Immature natural killer cell (primary cell): ENCODE results near the gene LURAP1L. TPM values are rescaled to one million over a fixed set of nuclear protein-coding genes. Genes with fewer than 3 reads are reported as not detected.

Experiments used
- DNase-seq, 3 donors: peaks; one replicate each; pipeline ENCODE4 v3.0.0; 2022; ENCODE audit warnings: mixed read lengths in 1 of 3
- H3K27ac Mint-ChIP-seq, 6 donors: one replicate each; pipeline ENCODE4 v1.8.0; 2020; ENCODE audit warnings: mixed read lengths in 6 of 6, mild to moderate bottlenecking in 5 of 6, inconsistent platforms in 4 of 6, moderate library complexity in 3 of 6
- H3K27me3 Mint-ChIP-seq, 3 donors: one replicate each; pipeline ENCODE4 v1.8.0; 2020 to 2021; ENCODE audit warnings: low read depth in 3 of 3, mild to moderate bottlenecking in 3 of 3, mixed read lengths in 3 of 3, moderate library complexity in 3 of 3, inconsistent platforms in 1 of 3
- H3K36me3 Mint-ChIP-seq, 3 donors: one replicate each; pipeline ENCODE4 v1.8.0; 2020; ENCODE audit warnings: mixed read lengths in 3 of 3, inconsistent platforms in 2 of 3, mild to moderate bottlenecking in 2 of 3
- H3K4me1 Mint-ChIP-seq, 2 donors: one replicate each; pipeline ENCODE4 v1.8.0; 2020; ENCODE audit warnings: inconsistent platforms in 2 of 2, mild to moderate bottlenecking in 2 of 2, mixed read lengths in 2 of 2, moderate library complexity in 1 of 2
- H3K4me3 Mint-ChIP-seq, 5 donors: one replicate each; pipeline ENCODE4 v1.8.0; 2020; ENCODE audit warnings: mild to moderate bottlenecking in 5 of 5, mixed read lengths in 5 of 5, inconsistent platforms in 3 of 5, moderate library complexity in 3 of 5
- H3K9me3 Mint-ChIP-seq, 6 donors: one replicate each; pipeline ENCODE4 v1.8.0; 2020; ENCODE audit warnings: mild to moderate bottlenecking in 6 of 6, mixed read lengths in 6 of 6, inconsistent platforms in 4 of 6, moderate library complexity in 3 of 6
- polyA plus RNA-seq, 3 donors: library from polyadenylated mRNA; unstranded; fragments of 300-500 nt; fragmentation: Illumina TruSeq; gene quantifications; one replicate each; pipeline ENCODE4 v1.2.3, GENCODE V29; 2021

The LURAP1L gene
- polyA plus RNA-seq, 3 donors from 2014 or later = not detected

GRCh38 chr9:12833701-12834100 is 58.9 kb downstream of the LURAP1L start:
- no peak for DNase-seq
- Mint-ChIP-seq H3K27me3 (peaks cover 0 to 4% (median 0%) of the 10 kb centered on the region in 3 donors), H3K9me3 (peaks cover 11 to 52% (median 25%) of the 10 kb centered on the region in 6 donors), H3K4me3 (no peak overlapping the region), H3K36me3 (no peaks in the 10 kb centered on the region), H3K27ac (no peak overlapping the region), H3K4me1 (no peaks in the 10 kb centered on the region)

GRCh38 chr9:12838546-12838945 is 63.7 kb downstream of the LURAP1L start:
- DNase-seq = no peak
- H3K9me3 Mint-ChIP-seq = peaks cover 12 to 61% (median 36%) of the 10 kb centered on the region in 6 donors
- H3K36me3 Mint-ChIP-seq = no peaks in the 10 kb centered on the region
- no peak overlapping the region for H3K27ac Mint-ChIP-seq
- no peaks in the 10 kb centered on the region for H3K4me1 Mint-ChIP-seq
- H3K27me3 Mint-ChIP-seq = peaks cover 0 to 4% (median 0%) of the 10 kb centered on the region in 3 donors
- H3K4me3 Mint-ChIP-seq = no peak overlapping the region

GRCh38 chr9:12843735-12844134 is 68.9 kb downstream of the LURAP1L start:
- DNase-seq = no peak
- Mint-ChIP-seq H3K9me3 (peaks cover 4 to 43% (median 23%) of the 10 kb centered on the region in 6 donors), H3K4me1 (no peaks in the 10 kb centered on the region), H3K27ac (no peak overlapping the region), H3K36me3 (no peaks in the 10 kb centered on the region), H3K27me3 (peaks cover 0 to 3% (median 0%) of the 10 kb centered on the region in 3 donors), H3K4me3 (no peak overlapping the region)

GRCh38 chr9:12846035-12846434 is 71.2 kb downstream of the LURAP1L start:
- H3K27me3 Mint-ChIP-seq = peaks cover 0 to 3% (median 0%) of the 10 kb centered on the region in 3 donors
- no peaks in the 10 kb centered on the region for H3K36me3 Mint-ChIP-seq
- H3K27ac Mint-ChIP-seq = no peak overlapping the region
- H3K4me1 Mint-ChIP-seq = no peaks in the 10 kb centered on the region
- no peak for DNase-seq
- H3K4me3 Mint-ChIP-seq = no peak overlapping the region
- peaks cover 6 to 49% (median 19%) of the 10 kb centered on the region in 6 donors for H3K9me3 Mint-ChIP-seq

GRCh38 chr9:12847561-12847960 is 72.7 kb downstream of the LURAP1L start:
- Mint-ChIP-seq H3K9me3 (peaks cover 8 to 47% (median 14%) of the 10 kb centered on the region in 6 donors), H3K4me3 (no peak overlapping the region)

GRCh38 chr9:12849486-12850003 is 74.7 kb downstream of the LURAP1L start:
- Mint-ChIP-seq H3K4me1 (no peaks in the 10 kb centered on the region), H3K4me3 (no peak overlapping the region), H3K27me3 (peaks cover 0 to 3% (median 0%) of the 10 kb centered on the region in 3 donors), H3K36me3 (no peaks in the 10 kb centered on the region), H3K27ac (no peak overlapping the region), H3K9me3 (peaks cover 7 to 44% (median 12%) of the 10 kb centered on the region in 6 donors)
- no peak for DNase-seq

More at GRCh38 chr9:12847561-12847960, 72.7 kb downstream of the LURAP1L start:
- Mint-ChIP-seq H3K36me3 (no peaks in the 10 kb centered on the region), H3K4me1 (no peaks in the 10 kb centered on the region), H3K27me3 (peaks cover 0 to 3% (median 0%) of the 10 kb centered on the region in 3 donors), H3K27ac (no peak overlapping the region)
- DNase-seq = no peak

GRCh38 chr9:12851341-12852090 is 76.7 kb downstream of the LURAP1L start:
- DNase-seq = no peak
- no peak overlapping the region for H3K27ac Mint-ChIP-seq
- H3K9me3 Mint-ChIP-seq = peaks cover 9 to 59% (median 14%) of the 10 kb centered on the region in 6 donors
- H3K36me3 Mint-ChIP-seq = no peaks in the 10 kb centered on the region
- H3K4me1 Mint-ChIP-seq = no peaks in the 10 kb centered on the region
- H3K27me3 Mint-ChIP-seq = peaks cover 0 to 3% (median 0%) of the 10 kb centered on the region in 3 donors
- H3K4me3 Mint-ChIP-seq = no peak overlapping the region

- Mint-ChIP-seq H3K27me3 (no peaks in the 10 kb centered on the region), H3K36me3 (no peaks in the 10 kb centered on the region), H3K4me1 (no peaks in the 10 kb centered on the region), H3K4me3 (no peak overlapping the region), H3K27ac (no peak overlapping the region), H3K9me3 (peaks cover 9 to 50% (median 13%) of the 10 kb centered on the region in 6 donors)
- no peak for DNase-seq
Measured at GRCh38 chr9:12853051-12853450, 78.2 kb downstream of the LURAP1L start.

- H3K4me3 Mint-ChIP-seq = no peak overlapping the region
- no peak for DNase-seq
- no peaks in the 10 kb centered on the region for H3K27me3 Mint-ChIP-seq
- H3K36me3 Mint-ChIP-seq = no peaks in the 10 kb centered on the region
- H3K27ac Mint-ChIP-seq = no peak overlapping the region
- peaks cover 9 to 44% (median 13%) of the 10 kb centered on the region in 6 donors for H3K9me3 Mint-ChIP-seq
- H3K4me1 Mint-ChIP-seq = no peaks in the 10 kb centered on the region
Measured at GRCh38 chr9:12854221-12854620, 79.4 kb downstream of the LURAP1L start.

- Mint-ChIP-seq H3K4me3 (no peak overlapping the region), H3K4me1 (no peaks in the 10 kb centered on the region), H3K27ac (no peak overlapping the region), H3K36me3 (no peaks in the 10 kb centered on the region), H3K27me3 (no peaks in the 10 kb centered on the region), H3K9me3 (peaks cover 9 to 44% (median 15%) of the 10 kb centered on the region in 6 donors)
- DNase-seq = no peak
Measured at GRCh38 chr9:12855066-12855465, 80.2 kb downstream of the LURAP1L start.

GRCh38 chr9:12856603-12857002 is 81.8 kb downstream of the LURAP1L start:
- Mint-ChIP-seq H3K27me3 (no peaks in the 10 kb centered on the region), H3K36me3 (no peaks in the 10 kb centered on the region), H3K27ac (no peak overlapping the region), H3K4me1 (no peaks in the 10 kb centered on the region), H3K4me3 (no peak overlapping the region), H3K9me3 (peaks cover 2 to 32% (median 16%) of the 10 kb centered on the region in 6 donors)
- DNase-seq = no peak

- no peaks in the 10 kb centered on the region for H3K36me3 Mint-ChIP-seq
- H3K9me3 Mint-ChIP-seq = peaks cover 0 to 24% (median 13%) of the 10 kb centered on the region in 6 donors
- no peak for DNase-seq
- H3K4me3 Mint-ChIP-seq = no peak overlapping the region
- H3K27ac Mint-ChIP-seq = no peak overlapping the region
- H3K27me3 Mint-ChIP-seq = no peaks in the 10 kb centered on the region
- H3K4me1 Mint-ChIP-seq = no peaks in the 10 kb centered on the region
Measured at GRCh38 chr9:12859704-12860251, 85.0 kb downstream of the LURAP1L start.

GRCh38 chr9:12860998-12861397 is 86.2 kb downstream of the LURAP1L start:
- no peak overlapping the region for H3K4me3 Mint-ChIP-seq
- H3K27ac Mint-ChIP-seq = no peak overlapping the region
- H3K4me1 Mint-ChIP-seq = no peaks in the 10 kb centered on the region
- H3K36me3 Mint-ChIP-seq = no peaks in the 10 kb centered on the region
- no peak for DNase-seq
- no peaks in the 10 kb centered on the region for H3K27me3 Mint-ChIP-seq
- peaks cover 0 to 29% (median 16%) of the 10 kb centered on the region in 6 donors for H3K9me3 Mint-ChIP-seq
